ENCODE results near the gene ZNF366.
A peak's percentile ranks its signal among the peaks of the same experiment; 100 is the strongest.

ZNF366 gene

GRCh38 chr5:72451741-72452505, 55.3 kb downstream of the ZNF366 start:
- H3K27ac ChIP-seq = peak overlapping the region; percentile 69
- no peak for TF ChIP-seq CTCF (conservative IDR thresholded peaks at IDR 0.05)

DNA sequence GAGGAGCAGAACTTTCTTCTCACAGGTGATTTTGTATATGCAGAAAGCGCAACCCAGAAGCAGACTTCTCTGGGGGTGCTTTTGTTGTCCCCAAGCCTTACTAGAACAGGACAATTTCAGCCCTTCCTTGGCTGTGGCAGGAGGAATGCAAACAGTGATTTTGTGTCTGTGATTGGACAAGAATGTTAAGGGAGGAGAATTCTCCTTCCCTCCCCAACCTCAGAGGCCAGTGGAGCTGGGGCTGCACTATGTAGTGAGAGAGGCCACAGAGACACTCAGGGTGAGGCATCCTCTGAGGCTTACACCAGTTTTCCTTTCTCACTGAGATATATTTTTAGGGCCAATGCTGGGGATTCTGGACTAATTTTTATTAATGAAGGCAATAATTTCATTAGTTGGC, 58.8 kb downstream of the ZNF366 start:
- TF ChIP-seq CTCF (conservative IDR thresholded peaks at IDR 0.05) = no peak
- no peak overlapping the region for H3K27ac ChIP-seq

DNA sequence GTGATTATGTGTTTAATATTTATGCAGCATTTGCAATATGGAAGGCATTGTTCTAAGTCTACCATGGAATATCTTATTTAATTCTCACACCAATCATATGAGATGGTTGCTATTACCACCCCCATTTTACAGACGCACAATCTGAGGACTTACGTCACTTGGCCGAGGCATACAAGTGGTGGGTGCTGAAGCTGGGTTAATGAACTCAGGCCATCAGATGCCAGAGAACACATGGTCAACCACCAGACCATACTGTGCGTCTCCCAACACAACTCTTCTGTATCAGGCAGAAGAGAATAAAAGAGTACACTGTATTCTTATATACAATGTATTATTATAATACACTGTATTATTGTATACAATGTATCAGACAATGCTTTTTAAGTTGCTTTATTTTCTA, 59.5 kb downstream of the ZNF366 start:
- no peak for TF ChIP-seq CTCF (conservative IDR thresholded peaks at IDR 0.05)
- no peak overlapping the region for H3K27ac ChIP-seq

DNA sequence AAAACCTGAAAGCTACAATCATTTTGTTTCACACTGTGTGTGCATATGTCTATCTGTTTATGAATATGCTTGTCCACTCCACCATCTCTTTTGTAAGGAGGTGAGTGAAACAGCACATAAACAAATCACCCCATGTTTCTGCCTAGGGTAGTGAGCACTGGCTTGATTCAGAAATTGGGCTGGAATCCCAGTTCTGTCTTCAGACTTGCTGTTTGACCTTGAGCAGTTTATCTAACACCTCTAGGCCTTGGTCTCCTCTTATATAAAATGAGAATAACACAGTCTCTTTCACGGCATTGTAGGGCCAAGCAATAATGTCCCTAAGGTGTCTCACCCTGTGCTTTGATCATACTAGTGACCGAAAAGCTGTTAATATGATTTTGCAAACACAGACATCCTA, 61.2 kb downstream of the ZNF366 start:
- no peak for TF ChIP-seq CTCF (conservative IDR thresholded peaks at IDR 0.05)

GRCh38 chr5:72443883-72444282, 63.3 kb downstream of the ZNF366 start:
- H3K27ac ChIP-seq = no peak overlapping the region
- TF ChIP-seq CTCF (conservative IDR thresholded peaks at IDR 0.05) = no peak

More for the DNA sequence above, 61.2 kb downstream of the ZNF366 start:
- no peak overlapping the region for H3K27ac ChIP-seq

DNA sequence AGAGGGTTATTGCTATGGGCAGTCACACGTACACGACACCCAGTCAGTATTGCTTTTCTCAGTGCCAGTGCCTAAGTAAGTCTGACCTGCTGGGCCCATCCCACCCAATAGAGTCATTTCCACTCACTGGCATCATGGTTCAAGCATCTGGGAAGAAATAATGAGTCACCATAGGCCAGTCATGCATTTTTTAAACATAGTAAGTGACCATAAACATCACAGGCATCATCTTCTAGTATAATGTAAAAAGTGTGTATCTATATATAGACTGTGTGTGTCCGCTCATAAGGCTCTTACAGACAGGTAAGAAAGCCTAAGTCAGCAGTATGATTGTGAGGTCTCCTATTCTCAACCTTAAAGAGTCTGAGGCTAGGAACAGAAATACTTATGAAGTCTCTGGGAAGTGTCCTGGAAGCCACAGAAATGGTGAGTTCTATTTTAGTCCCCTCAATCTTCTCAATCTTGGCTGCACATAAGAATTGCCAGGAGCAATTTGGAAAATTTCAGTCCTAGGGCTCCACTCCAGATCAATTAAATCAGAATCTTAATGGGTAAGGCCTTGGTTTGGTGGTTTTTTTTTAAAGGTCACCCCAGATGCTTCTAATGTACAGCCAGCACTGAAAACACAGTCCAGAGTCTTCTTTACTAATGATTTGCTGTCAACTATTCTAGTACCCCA, 65.2 kb downstream of the ZNF366 start:
- TF ChIP-seq CTCF (conservative IDR thresholded peaks at IDR 0.05) = no peak
- H3K27ac ChIP-seq = no peak overlapping the region

DNA sequence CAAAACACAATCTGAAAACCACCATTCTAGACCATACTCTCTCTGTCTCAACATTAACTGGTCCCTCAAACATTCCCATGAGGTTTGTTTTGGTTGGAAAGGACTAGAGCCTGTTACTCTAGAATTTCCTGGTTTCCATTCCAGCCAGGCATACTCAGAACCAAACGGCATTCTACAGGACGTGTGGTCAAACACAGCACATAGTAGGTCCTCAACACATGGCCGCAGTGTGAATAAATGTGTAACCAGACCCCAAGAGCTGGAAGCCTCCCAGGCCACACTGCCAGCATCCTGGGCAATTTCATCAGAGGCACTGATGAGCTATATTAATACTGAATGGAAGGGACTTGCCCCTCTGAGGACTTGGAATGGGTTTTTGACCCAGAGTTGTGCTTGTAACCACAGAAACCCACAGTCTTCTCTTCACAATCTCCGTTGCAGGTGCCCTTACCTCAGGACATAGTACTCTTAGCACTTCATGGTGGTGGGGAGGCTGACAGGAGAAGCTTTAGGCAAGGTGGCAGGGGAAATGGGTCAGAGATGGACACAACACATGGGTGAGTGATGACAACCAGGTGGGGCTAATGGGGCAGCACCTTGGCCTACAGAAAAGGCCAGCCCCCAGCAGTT, 66.0 kb downstream of the ZNF366 start:
- H3K27ac ChIP-seq = no peak overlapping the region
- no peak for TF ChIP-seq CTCF (conservative IDR thresholded peaks at IDR 0.05)
